RPMI7951 (cell line): ENCODE measurements around the gene LCOR. TPM values are rescaled to one million over a fixed set of nuclear protein-coding genes. Genes with fewer than 3 reads are reported as not detected.

Experiments used
- DNase-seq: peaks from one replicate; pipeline ENCODE4 v3.0.0-alpha.2; 2012; ENCODE audit warnings: low read depth
- total RNA-seq: library from RNA; depleted of rRNA; stranded (reverse); fragments of >200 nt; shearing (Covaris generic); gene quantifications from 2 replicates; pipeline ENCODE4 v1.2.3, GENCODE V29; 2014

LCOR gene
- total RNA-seq, 1 experiment from 2014 or later = 13.0 TPM

DNA sequence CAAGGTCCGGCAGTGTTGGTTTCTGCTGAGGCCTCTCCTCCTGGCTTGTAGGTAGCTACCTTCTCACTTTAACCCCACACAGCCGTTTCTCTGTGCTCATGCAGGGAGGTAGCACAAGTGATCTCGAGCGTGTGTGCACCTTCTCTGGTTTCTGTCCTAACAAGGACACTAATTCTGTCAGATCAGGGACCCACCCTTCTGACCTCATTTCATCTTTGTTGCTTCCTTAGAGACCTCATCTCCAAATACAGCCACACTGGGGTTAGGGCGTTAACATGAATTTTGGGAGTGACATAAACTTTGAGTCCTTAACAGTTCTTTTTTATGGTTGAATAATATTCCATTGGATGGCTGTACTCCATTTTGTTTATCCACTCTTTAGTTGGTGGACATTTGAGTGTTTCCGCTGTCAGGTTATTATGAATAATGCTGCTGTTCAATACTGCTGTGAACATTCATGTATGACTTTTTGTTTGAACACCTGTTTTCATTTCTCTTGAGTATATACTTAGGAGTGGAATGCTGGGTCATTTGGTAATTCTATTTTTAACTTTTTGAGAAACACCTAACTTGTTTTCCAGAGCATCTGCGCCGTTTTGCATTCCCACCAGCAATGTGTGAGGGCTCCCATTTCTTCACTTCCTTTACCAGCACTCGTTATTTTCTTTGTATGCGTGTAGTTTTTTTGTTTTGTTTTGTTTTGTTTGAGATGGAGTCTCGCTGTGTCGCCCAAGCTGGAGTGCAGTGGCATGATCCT lies 57.5 kb downstream of the LCOR start:
- no peak for DNase-seq

DNA sequence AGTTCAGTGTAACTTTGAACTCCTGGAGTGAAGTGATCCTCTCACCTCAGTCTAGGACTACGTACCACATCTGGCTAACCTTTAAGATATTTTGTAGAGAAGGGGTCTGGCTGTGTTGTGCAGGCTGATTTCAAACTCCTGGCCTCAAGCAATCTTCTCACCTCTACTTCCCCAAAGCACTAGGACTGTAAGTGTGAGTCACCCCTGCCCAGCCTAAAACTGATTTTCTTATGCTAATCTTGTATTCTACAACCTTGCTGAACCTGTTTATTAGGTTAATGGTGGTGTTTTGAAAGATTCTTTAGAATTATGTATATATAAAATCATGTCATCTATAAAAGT lies 58.0 kb downstream of the LCOR start:
- DNase-seq = peak; percentile 4

- no peak for DNase-seq
These were observed 58.5 kb downstream of the LCOR start for GRCh38 chr10:96890580-96890979.

- DNase-seq = no peak
These were observed 59.7 kb downstream of the LCOR start for GRCh38 chr10:96891840-96892239.

DNA sequence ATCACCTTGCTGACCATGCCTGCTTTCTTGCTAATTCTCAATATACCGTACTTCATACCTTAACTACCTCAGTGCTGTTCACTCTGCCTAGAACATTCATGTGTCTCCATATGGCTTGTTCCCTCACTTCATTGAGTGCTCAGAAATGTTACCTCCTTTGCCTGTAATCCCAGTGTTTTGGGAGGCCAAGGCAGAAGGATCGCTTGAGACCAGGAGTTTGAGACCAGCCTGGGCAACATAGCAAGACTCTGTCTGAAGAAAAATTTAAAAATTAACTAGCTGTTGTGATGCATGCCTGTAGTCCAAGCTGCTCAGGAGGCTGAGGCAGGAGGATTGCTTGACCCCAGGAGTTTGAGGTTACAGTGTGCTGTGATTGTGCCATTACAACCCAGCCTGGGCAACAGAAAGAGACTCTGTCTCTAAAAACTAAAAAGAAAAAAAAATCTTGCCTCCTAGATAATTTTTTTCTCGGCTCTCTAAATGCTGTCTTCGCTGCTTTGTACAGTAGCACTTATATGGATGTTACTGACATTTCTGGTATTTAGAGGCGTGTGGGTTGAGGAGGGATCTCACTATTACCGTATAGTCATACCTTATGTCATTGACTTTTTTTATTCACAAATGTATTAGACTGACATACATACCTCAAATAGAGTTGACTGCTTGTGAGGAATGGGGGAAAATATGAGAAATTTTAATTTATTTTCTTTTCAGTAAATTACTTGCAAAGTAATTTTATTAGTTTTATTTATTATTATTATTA lies 63.7 kb downstream of the LCOR start:
- DNase-seq = no peak

DNA sequence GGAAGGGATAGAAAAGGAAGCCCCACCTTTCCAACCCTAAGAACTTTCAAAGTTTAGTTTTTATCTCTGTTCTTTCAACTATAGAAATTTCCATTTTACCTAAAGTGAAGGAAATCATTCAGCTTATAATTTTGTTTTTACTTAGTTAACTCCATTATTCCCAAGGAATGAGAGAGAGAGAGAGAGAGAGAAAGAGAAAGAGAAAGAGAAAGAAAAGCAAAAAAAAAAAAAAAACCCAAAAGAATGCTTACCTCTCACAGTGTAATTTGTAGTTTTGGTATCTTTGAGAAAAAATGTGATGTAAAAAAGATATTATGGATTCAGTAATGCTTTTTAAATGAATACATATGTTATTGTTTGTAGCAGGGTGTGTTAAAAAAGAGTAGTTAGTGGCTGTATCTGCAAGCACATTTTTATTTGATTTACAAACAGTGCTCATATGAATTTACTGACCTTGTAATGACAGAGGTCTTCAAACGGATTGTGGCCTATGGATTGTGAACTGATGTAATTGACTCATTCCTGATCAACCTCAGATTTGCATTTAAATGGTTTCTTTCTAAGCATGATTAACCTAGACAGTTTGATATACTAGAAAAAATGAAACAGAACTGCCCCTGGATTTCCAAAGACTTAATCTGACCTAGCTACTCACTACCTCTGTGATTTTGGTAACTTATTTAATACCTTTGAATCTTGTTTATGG lies 64.9 kb downstream of the LCOR start:
- no peak for DNase-seq

DNA sequence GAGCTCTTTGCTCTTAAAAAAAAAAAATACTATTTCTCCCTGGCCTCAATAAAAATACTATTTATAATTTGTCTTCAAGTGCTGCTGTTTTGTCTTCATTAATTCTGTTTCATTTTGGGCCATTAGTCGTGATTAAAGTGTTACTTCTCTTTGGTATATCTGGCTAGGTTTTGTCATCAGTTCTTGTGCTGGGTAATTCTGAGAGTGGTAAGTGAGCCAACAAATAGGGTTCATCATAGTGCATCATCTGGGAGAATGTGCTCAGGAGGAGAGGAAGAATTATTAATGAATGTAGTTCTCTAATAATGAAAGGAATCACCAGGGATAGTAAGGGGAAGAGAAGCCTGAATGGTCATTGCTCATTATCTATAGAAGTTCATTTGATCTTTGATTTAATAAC lies 70.0 kb downstream of the LCOR start:
- no peak for DNase-seq

DNA sequence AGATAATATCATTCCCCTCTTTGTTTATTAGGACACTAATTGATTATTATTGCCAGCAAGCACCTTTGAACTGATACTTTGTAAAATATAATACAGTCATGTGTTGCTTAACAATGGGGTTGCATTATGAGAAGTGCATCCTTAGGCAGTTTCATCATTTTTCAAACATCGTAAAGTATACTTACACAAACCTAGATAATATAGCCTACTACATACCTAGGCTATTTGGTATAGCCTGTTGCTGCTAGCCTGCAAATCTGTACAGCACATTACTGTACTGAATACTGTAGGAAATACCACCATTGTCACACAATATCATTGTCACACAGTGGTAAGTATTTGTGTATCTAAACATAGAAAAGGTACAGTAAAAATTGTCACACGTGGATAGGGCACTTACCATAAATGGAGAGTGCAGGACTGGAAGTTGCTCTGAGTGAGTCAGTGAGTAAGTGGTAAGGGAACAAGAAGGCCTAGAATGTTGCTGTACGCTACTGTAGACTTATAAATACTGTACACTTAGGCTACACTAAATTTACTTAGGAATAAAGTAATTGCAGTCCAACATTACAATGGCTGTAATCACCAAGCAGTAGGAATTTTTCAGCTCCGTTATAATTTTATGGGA lies 70.7 kb downstream of the LCOR start:
- no peak for DNase-seq

GRCh38 chr10:96904648-96905047 lies 72.5 kb downstream of the LCOR start:
- DNase-seq = no peak

DNA sequence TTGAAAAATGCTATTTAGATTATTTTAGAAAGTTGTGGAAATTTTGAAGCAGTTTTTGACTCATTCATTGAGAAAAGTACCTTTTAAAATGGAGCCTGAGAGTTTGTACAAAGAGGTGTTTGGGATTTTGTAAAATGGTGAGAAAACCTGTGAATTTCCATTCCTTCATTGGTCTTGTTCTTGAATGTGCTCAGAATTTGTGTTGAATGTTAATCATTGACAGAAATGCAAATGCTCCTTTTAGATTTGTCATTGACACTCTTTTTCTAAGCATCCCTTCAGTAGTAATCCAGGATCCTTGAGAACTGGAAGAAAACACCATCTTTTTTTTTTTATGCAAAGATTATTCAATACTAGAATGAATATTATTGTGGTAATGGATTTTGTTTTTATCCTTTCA lies 74.8 kb downstream of the LCOR start:
- DNase-seq = no peak

DNA sequence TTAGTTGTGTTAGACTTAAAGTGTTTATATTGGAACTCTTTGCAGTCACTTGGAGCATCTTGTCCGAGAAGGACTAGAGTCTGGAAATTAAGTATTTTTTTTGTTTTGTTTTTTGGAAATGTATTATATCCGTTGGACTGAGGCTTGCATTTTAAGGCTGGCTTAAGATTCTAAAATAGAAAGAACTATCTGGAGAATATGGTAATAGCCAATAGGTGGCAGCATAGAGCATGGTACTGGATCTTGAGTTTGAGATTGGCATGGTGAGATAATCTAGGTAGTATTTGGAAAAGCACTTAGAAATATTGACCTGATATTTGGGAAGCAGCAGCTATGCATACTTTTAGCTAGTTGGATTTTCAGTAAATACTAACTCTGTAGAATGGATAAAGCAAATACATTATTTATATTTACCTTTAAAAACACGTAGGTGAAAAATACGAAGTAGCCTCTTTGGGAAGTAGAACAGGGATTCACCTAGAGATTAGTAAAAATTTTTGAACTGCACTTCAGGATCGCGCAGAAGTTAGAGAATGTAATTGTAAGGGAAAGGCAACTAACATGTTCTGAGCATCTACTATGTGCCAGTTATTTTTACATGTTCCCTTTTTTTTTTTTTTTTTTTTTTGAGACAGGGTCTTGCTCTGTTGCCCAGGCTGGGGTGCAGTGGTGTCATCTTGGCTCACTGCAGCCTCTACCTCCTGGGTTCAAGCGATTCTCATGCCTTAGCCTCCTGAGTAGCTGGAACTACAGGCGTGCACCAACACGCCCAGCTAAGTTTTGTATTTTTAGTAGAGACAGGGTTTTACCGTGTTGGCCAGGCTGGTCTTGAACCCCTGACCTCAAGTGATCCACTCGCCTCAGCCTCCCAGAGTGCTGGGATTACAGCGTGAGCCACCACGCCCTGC lies 78.6 kb downstream of the LCOR start:
- peak; percentile 6 for DNase-seq

GRCh38 chr10:96912405-96912804 lies 80.3 kb downstream of the LCOR start:
- no peak for DNase-seq

GRCh38 chr10:96913906-96914305 lies 81.8 kb downstream of the LCOR start:
- no peak for DNase-seq

DNA sequence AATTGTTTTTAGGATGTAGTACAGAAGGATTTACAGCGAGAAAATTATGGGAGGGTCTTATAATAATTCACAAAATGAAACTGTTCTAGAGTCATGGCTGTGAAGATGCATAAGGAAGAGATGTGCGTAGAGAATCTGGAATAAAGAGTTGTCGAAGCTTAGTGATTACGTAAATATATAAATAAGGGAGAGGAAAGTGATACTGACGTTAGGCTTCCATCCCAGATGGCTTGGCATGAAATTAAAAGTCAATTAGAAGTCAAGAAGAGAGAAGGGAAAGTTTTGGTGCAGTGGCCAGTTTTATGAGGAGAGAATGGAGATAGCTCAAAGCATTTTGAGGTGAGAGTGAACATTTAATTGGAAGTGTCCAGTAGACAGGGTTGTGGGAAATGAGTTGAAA lies 85.5 kb downstream of the LCOR start:
- no peak for DNase-seq

DNA sequence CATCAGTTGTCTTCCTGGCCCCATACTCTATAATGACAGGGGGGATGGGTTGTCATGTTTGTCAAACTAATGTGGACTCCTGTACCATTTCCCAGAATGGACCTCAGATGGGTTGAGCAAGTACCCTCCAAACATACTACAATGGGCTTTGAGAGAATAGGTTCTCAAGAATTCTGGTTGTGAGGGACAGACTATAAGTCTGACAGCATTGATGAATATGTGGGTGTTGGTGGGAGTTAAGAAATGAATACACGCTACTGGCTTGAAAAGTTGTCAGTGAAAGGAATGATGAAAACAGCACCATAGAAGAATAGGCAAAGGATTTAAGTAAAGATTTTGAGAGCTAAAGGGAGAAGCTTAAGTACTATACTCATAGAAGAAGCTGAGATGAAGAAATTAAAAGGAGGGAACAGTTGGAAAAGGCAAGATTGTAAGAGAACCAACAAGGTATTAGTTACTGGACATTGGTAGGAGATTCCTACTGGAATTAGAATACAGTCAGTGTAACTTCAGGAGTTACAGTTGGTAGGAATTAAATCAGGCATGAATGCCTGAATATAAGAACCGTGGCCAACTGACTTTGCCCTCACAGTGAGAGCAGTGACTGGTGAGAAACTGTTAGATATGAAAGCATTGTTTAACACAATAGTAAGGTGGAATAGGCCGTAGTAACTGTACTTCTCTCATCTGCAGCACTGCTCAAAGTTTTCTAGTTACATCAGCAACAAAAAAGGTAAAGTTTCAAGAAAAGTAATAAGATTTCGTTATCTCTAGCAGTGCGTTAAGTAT lies 86.3 kb downstream of the LCOR start:
- DNase-seq = no peak

GRCh38 chr10:96919785-96920430 lies 87.8 kb downstream of the LCOR start:
- DNase-seq = peak; percentile 69

- no peak for DNase-seq
These were observed 89.6 kb downstream of the LCOR start for GRCh38 chr10:96921655-96922054.

GRCh38 chr10:96922978-96923948 lies 91.2 kb downstream of the LCOR start:
- DNase-seq = no peak

GRCh38 chr10:96924861-96925260 lies 92.8 kb downstream of the LCOR start:
- DNase-seq = no peak
